GM12874 (cell line): ENCODE measurements around the gene CALCOCO1.

ENCODE experiments used
- TF ChIP-seq, protein P1 (sequence below): IDR thresholded peaks from 2 replicates; pipeline ENCODE4 v1.5.1; 2011; ENCODE audit warnings: low read depth, mild to moderate bottlenecking, control low read depth, low read length, moderate library complexity; ENCODE audit not compliant: insufficient read depth

CALCOCO1 gene

DNA sequence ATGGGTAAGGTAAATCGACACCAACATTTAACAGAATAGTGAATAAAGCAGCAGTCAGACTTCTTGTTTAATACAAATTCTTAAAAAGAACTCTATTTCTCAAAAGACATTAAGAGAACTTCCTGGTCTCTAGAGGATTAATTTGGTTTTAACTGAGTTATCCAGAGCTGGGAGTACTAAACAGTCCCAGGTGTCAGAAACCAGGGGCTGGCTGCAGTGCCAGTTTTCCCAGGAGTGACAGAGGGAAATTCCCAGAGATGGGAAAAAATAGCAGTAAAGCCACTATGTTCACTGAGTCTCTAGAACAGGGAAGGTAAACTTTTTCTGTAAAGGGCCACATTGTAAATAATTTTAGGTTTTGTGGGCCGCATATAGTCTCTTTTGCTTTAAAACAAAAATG is 60.2 kb downstream of the CALCOCO1 start:
- TF ChIP-seq, protein P1, sequence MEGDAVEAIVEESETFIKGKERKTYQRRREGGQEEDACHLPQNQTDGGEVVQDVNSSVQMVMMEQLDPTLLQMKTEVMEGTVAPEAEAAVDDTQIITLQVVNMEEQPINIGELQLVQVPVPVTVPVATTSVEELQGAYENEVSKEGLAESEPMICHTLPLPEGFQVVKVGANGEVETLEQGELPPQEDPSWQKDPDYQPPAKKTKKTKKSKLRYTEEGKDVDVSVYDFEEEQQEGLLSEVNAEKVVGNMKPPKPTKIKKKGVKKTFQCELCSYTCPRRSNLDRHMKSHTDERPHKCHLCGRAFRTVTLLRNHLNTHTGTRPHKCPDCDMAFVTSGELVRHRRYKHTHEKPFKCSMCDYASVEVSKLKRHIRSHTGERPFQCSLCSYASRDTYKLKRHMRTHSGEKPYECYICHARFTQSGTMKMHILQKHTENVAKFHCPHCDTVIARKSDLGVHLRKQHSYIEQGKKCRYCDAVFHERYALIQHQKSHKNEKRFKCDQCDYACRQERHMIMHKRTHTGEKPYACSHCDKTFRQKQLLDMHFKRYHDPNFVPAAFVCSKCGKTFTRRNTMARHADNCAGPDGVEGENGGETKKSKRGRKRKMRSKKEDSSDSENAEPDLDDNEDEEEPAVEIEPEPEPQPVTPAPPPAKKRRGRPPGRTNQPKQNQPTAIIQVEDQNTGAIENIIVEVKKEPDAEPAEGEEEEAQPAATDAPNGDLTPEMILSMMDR: no peak

DNA sequence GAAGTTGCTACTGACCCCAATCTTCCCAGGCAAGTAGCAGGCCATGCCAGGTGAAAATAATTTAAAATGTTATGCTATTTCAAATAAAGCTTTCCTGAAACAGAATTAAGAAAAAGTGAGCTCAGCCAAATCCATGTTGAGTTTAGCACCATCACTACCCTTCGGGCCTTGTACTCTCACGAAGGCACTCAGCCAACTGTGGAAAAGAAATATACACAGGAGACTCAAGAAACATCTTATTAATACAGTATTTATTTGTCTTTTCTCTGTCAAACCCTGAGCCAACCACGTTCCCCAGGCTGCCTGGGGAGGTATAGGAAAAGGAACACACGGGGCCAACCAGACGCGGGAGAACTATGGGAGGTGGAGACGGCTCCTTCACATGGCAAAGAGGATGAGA is 62.3 kb downstream of the CALCOCO1 start:
- TF ChIP-seq, protein P1: no peak

DNA sequence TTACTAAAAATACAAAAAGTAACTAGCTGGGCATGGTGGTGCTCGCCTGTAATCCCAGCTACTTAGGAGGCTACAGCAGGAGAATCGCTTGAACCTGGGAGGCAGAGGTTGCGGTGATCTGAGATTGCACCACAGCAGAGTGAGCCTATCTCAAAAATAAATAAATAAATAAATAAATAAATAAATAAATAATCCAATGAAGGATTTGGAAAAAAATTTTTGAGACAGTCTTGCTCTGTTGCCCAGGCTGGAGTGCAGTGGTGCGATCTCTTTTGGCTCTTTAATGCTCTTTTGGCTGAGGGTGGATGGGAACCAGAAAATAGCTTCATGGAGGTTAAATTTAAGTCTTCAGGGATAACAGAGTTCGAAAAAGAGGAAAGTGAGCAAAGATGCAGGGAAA is 63.1 kb downstream of the CALCOCO1 start:
- TF ChIP-seq, protein P1: no peak

DNA sequence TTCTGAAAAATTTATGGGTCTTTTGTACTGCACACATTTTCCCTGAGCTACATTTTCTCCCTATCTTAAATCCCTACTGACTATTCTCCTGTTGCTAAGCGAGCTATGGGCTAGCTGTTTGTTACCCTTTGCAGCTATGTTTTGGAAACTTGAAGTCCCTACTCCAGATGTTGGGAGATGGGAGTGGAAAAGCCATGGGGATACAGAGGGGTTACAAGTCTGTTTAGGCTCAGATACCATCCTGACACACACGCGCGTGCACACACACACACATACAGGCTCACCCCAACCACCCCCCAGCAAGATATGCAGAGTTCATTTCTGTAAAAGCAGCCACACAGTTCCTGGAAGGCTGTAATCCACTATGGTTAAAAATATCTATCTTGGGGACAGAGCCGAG is 67.2 kb downstream of the CALCOCO1 start:
- TF ChIP-seq, protein P1: no peak

DNA sequence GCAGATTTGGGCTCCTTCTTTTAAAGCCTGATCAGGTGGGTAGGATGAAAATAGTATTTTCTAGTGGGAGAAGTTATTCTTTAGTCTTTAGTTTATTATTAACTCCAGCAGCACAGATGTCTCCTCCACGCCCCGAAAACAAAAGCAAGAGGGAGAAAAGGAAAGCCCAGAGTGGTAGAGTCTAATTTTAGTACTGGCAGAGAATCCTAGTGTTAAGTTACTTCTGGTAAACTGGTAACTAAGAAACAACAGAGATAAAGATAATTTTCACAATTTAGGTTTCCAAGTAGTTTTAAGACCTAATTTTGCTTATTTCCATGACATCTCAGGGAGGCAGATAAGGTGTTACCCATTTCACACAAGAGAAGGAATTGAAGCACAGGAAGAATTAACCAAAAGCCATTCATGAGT is 67.7 kb downstream of the CALCOCO1 start:
- TF ChIP-seq, protein P1: no peak

DNA sequence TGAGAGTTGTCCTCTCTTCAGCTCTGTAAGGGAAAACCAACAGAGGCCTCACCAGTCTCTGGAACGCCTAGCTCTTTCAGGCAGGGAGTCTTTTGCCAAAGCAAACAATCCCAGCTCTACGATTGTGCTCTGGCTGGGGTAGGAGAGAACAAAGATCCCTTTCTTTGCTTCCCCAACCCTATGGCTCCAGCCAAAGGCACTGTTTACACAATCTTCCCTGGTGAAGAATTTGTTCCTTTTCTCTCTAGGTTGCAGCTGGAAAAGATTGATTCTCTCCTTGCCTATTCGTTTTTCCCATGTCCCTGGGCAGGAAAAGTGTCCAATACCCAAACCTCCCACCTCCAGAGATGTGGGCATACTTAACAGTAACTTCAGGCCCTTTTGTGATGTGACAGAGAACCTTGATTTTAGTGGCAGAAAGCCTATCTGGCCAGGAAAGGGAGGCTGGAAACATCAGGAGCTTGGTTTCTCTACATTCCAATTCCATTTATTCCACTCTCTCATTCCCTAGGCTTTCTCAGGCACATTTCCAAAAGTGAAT is 68.2 kb downstream of the CALCOCO1 start:
- TF ChIP-seq, protein P1: no peak
